Psoas muscle (tissue), 8 donors: Measurements from ENCODE around the gene B4GALT2. TPM values are rescaled to one million over a fixed set of nuclear protein-coding genes. Genes with fewer than 3 reads are reported as not detected.

Source experiments
- ATAC-seq, 4 donors: fragments of 200-7000 bp; cut with Tn5 transposase; one replicate each; pipeline ENCODE4 v1.9.1; 2020; ENCODE audit warnings: moderate library complexity in 3 of 4, mild to moderate bottlenecking in 2 of 4
- DNase-seq, 2 donors: peaks; one replicate each; pipeline ENCODE4 v3.0.0-alpha.2; 2020
- H3K27ac ChIP-seq: fragments of 200-600 bp; one replicate; pipeline ENCODE4 v1.8.0; 2022
- H3K27me3 ChIP-seq, 3 donors: fragments of 200-600 bp in 1 of 3; one replicate each; pipeline versions ENCODE4 v1.6.1 to v1.8.0; 2013 to 2022; ENCODE audit warnings: low read length in 2 of 3, mild to moderate bottlenecking in 2 of 3, moderate library complexity in 1 of 3; ENCODE audit not compliant: insufficient read depth in 3 of 3
- H3K36me3 ChIP-seq, 2 donors: fragments of 200-600 bp in 1 of 2; one replicate each; pipeline versions ENCODE4 v1.6.1 to v1.8.0; 2013 to 2022; ENCODE audit warnings: low read depth in 1 of 2, mild to moderate bottlenecking in 1 of 2, moderate library complexity in 1 of 2; ENCODE audit not compliant: insufficient read depth in 1 of 2
- H3K4me1 ChIP-seq: fragments of 200-600 bp; one replicate; pipeline ENCODE4 v1.8.0; 2022
- H3K4me3 ChIP-seq: fragments of 200-600 bp; one replicate; pipeline ENCODE4 v1.8.0; 2022; ENCODE audit warnings: mild to moderate bottlenecking
- H3K9me3 ChIP-seq: fragments of 200-600 bp; one replicate; pipeline ENCODE4 v1.8.0; 2022
- WGBS, 3 donors: extraction: QIAGEN DNeasy Blood & Tissue Kit; methylation state at CpG; one replicate each; pipeline versions ENCODE4 v1.1.6 to v1.1.7; 2013; 5-methylcytosine and 5-hydroxymethylcytosine counted together
- intact Hi-C, 2 donors: fragments of 100-400 bp; cut with DNase I; formaldehyde crosslinking; loops; one replicate each; pipeline versions ENCODE4 v1.11.0 to v1.14.2; 2022
- polyA plus RNA-seq, 3 donors: library from polyadenylated mRNA; stranded (reverse); fragments of 200-250 nt; gene quantifications; one replicate each; pipeline ENCODE4 v1.2.3, GENCODE V29; 2013
- total RNA-seq, 4 donors: library from RNA; stranded (reverse); fragmentation: NEBNext Ultra II Directional in 2 of 4; extraction: Animal tissue kit (Norgen Biotek cat#: 25700) in 2 of 4; gene quantifications; one replicate each; pipeline versions ENCODE4 v1.2.1 to v1.2.4, GENCODE V29; 2021 to 2023
- TF ChIP-seq, protein P1 (sequence below): fragments of 200-600 bp; IDR thresholded peaks from one replicate; pipeline ENCODE4 v1.8.0; 2022; ENCODE audit warnings: antibody characterized with exemption
- donor health status: healthy with polysubstance abuse.
- donor health status: DM: no; HTN: no; CAD: no; lungs with moderate emphysema.
- donor health status: Bipolar disorder and iron deficiency.
- donor health status: healthy.
- donor health status: DM: yes; HTN: yes; CAD: no.
- donor health status: DM: no; HTN: no; CAD: no.
- donor health status: DM: no; HTN: no; CAD: no.
- donor health status: DM: yes; HTN: yes; CAD: no.

The B4GALT2 gene
- total and polyA plus RNA-seq, 7 donors: 33.5 to 81.0 (median 54.9) TPM

DNA sequence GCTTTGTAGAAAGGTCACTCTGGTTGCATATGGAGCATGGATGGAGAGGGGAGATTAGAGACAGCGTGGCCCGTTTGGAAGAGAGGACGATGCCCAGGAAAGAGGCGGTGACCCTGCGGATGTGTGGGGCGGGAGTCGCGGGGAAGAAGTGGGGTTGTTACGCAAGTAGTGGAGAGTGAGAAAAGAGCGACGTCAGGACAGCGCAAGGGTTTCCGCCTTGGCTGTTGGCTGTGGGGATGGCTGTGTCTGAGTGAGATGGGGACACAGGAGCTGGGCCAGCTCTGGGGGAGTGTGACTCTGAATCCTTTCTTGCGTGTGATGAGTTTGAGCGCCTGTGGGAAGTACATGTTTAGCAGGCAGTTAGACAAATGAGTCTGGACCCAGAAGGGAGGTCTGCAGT lies 3.8 kb downstream of the B4GALT2 start:
- H3K4me3 ChIP-seq: no peak overlapping the region
- H3K9me3 ChIP-seq: no peaks in the 10 kb centered on the region
- peaks cover 7% of the 10 kb centered on the region for H3K4me1 ChIP-seq
- peaks cover 0 to 43% of the 10 kb centered on the region in 2 donors for H3K36me3 ChIP-seq
- 85 to 90% (median 87%) methylated on average over 15 of the region's 15 CpGs for WGBS, 3 donors
- intact Hi-C loops: no loop called here
- no peak for DNase-seq
- no peaks in the 10 kb centered on the region for H3K27me3 ChIP-seq
- no peak for ATAC-seq
- H3K27ac ChIP-seq: no peak overlapping the region
- TF ChIP-seq, protein P1, sequence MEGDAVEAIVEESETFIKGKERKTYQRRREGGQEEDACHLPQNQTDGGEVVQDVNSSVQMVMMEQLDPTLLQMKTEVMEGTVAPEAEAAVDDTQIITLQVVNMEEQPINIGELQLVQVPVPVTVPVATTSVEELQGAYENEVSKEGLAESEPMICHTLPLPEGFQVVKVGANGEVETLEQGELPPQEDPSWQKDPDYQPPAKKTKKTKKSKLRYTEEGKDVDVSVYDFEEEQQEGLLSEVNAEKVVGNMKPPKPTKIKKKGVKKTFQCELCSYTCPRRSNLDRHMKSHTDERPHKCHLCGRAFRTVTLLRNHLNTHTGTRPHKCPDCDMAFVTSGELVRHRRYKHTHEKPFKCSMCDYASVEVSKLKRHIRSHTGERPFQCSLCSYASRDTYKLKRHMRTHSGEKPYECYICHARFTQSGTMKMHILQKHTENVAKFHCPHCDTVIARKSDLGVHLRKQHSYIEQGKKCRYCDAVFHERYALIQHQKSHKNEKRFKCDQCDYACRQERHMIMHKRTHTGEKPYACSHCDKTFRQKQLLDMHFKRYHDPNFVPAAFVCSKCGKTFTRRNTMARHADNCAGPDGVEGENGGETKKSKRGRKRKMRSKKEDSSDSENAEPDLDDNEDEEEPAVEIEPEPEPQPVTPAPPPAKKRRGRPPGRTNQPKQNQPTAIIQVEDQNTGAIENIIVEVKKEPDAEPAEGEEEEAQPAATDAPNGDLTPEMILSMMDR: no peak

- H3K4me1 ChIP-seq: peaks cover 5% of the 10 kb centered on the region
- peaks cover 0 to 38% of the 10 kb centered on the region in 2 donors for H3K36me3 ChIP-seq
- no peak for ATAC-seq
- no peak for DNase-seq
- H3K9me3 ChIP-seq: no peaks in the 10 kb centered on the region
- H3K27ac ChIP-seq: no peak overlapping the region
- WGBS, 3 donors: 72 to 74% (median 74%) methylated on average over 11 to 12 of the region's 12 CpGs
- intact Hi-C loops: no loop called here
- TF ChIP-seq, protein P1: no peak
- no peak overlapping the region for H3K4me3 ChIP-seq
- no peaks in the 10 kb centered on the region for H3K27me3 ChIP-seq
Observed at GRCh38 chr1:43983253-43983899, 4.4 kb downstream of the B4GALT2 start.

DNA sequence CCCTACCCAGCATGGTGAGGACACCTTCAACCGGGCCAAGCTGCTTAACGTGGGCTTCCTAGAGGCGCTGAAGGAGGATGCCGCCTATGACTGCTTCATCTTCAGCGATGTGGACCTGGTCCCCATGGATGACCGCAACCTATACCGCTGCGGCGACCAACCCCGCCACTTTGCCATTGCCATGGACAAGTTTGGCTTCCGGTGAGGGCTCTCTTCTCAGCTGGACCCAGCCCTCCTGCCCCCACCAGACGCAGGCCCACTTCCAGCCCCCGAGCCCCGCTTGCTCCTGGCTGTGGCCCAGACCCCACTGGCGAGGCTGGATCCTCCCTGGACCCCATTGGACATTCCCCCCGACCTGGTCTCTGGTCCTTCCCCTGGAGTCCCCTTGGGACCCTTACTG lies 5.8 kb downstream of the B4GALT2 start:
- intact Hi-C loops: no loop called here
- TF ChIP-seq, protein P1: no peak
- no peaks in the 10 kb centered on the region for H3K9me3 ChIP-seq

GRCh38 chr1:43985984-43986595 lies 7.1 kb downstream of the B4GALT2 start:
- TF ChIP-seq, protein P1: no peak
- Histone ChIP-seq H3K4me1 (peaks cover 5% of the 10 kb centered on the region), H3K36me3 (peaks cover 0 to 38% of the 10 kb centered on the region in 2 donors), H3K4me3 (no peak overlapping the region), H3K9me3 (no peaks in the 10 kb centered on the region), H3K27ac (no peak overlapping the region), H3K27me3 (no peaks in the 10 kb centered on the region)
- no peak for ATAC-seq
- intact Hi-C loops: no loop called here
- DNase-seq: no peak
- WGBS, 3 donors: 86 to 89% (median 88%) methylated on average over 4 of the region's 4 CpGs

More for the DNA sequence above, 5.8 kb downstream of the B4GALT2 start:
- WGBS, 3 donors: 90 to 93% (median 91%) methylated on average over 13 to 16 of the region's 16 CpGs
- no peak for DNase-seq
- no peak for ATAC-seq
- Histone ChIP-seq H3K4me3 (no peak overlapping the region), H3K4me1 (peaks cover 3% of the 10 kb centered on the region), H3K27ac (no peak overlapping the region), H3K27me3 (no peaks in the 10 kb centered on the region), H3K36me3 (peaks cover 0 to 38% of the 10 kb centered on the region in 2 donors)
